K562 (cell line): Measurements from ENCODE around the gene SLA2. TPM values are rescaled to one million over a fixed set of nuclear protein-coding genes. Genes with fewer than 3 reads are reported as not detected.

Experiments
- ATAC-seq: fragments of 200-7000 bp; cut with Tn5 transposase; 3 replicates; pipeline ENCODE4 v1.9.1; 2020; ENCODE audit warnings: moderate library complexity
- BruUV-seq: library from RNA; stranded (reverse); fragments of 400-500 nt; replicated peaks from 2 replicates; lab custom pipeline; 2021; lab: Mats Ljungman, UMichigan
- CTCF ChIA-PET: fragments of 300-600 bp; formaldehyde crosslinking; extraction: SDS; loops from one replicate; lab custom pipeline; 2021; ENCODE audit warnings: low intra/inter-chr PET ratio; lab: Yijun Ruan, JAX
- POLR2A ChIA-PET: fragments of 300-600, 350-650 bp; sonication (Branson Sonifier 250); formaldehyde crosslinking; extraction: SDS; loops from one replicate; lab custom pipeline; 2021; ENCODE audit warnings: antibody characterized with exemption, inconsistent platforms; lab: Yijun Ruan, JAX
- DNase-seq, 4 experiments: peaks; one replicate each; pipeline versions ENCODE4 v3.0.0 to v3.0.0-alpha.2; 2011 to 2018; ENCODE audit warnings: low spot score in 3 of 4, mixed read lengths in 3 of 4; ENCODE audit errors: extremely low read depth in 1 of 4
- FAIRE-seq: peaks from 2 replicates; lab custom pipeline; 2011; peaks lifted over from hg19 to GRCh38; lab: Jason Lieb, UNC
- H2AFZ ChIP-seq: 2 replicates; pipeline ENCODE4 v1.6.0; 2011; ENCODE audit warnings: low read depth, low read length, control low read depth, inconsistent platforms
- H3K27ac ChIP-seq: fragments of 200-600 bp; 3 replicates; pipeline ENCODE4 v1.8.0; 2011; ENCODE audit warnings: low read depth, mild to moderate bottlenecking, control low read depth, inconsistent platforms, low read length, moderate library complexity, mixed read lengths; ENCODE audit errors: extremely low read depth
- H3K27me3 ChIP-seq, 2 experiments: fragments of 300-600 bp in 1 of 2; 2 replicates in 1 of 2; 3 replicates in 1 of 2; pipeline versions ENCODE4 v1.6.0 to v1.8.0; 2011; ENCODE audit warnings: inconsistent platforms in 2 of 2, low read length in 2 of 2, mild to moderate bottlenecking in 1 of 2, mixed read lengths in 1 of 2, moderate library complexity in 1 of 2; ENCODE audit not compliant: control insufficient read depth in 2 of 2, insufficient read depth in 2 of 2
- H3K36me3 ChIP-seq: fragments of 300-600 bp; 3 replicates; pipeline ENCODE4 v1.8.0; 2011; ENCODE audit warnings: mild to moderate bottlenecking, low read length, inconsistent platforms; ENCODE audit not compliant: control insufficient read depth, insufficient read depth
- H3K4me1 ChIP-seq, 2 experiments: fragments of 200-600 bp in 1 of 2; replicated peaks in 1 of 2; 2 replicates in 1 of 2; 3 replicates in 1 of 2; pipeline versions ENCODE4 v1.5.1 to v1.8.0; 2011; ENCODE audit warnings: inconsistent platforms in 2 of 2, low read length in 2 of 2, mild to moderate bottlenecking in 1 of 2, mixed read lengths in 1 of 2, moderate library complexity in 1 of 2; ENCODE audit not compliant: control insufficient read depth in 2 of 2, insufficient read depth in 2 of 2
- H3K4me2 ChIP-seq: 2 replicates; pipeline ENCODE4 v1.6.1; 2011; ENCODE audit warnings: low read length, control low read depth, inconsistent platforms, mixed read lengths; ENCODE audit not compliant: insufficient read depth
- H3K4me3 ChIP-seq: fragments of 200-600 bp; sonication (generic), shearing (Covaris generic); 2 replicates; pipeline ENCODE4 v1.5.1; 2016; ENCODE audit warnings: control low read depth, inconsistent platforms
- H3K79me2 ChIP-seq: fragments of 200-600 bp; 3 replicates; pipeline ENCODE4 v1.8.0; 2011; ENCODE audit warnings: low read length, inconsistent platforms; ENCODE audit not compliant: control insufficient read depth, insufficient read depth
- H3K9ac ChIP-seq, 2 experiments: 2 replicates each; pipeline versions ENCODE4 v1.6.0 to v1.6.1; 2011; ENCODE audit warnings: low read depth in 2 of 2, low read length in 2 of 2, control low read depth in 1 of 2, inconsistent platforms in 1 of 2, mild to moderate bottlenecking in 1 of 2, mixed read lengths in 1 of 2; ENCODE audit not compliant: insufficient read depth in 1 of 2
- H3K9me1 ChIP-seq: one replicate; pipeline ENCODE4 v1.6.0; 2011; ENCODE audit warnings: inconsistent platforms, mild to moderate bottlenecking, low read length, moderate library complexity; ENCODE audit not compliant: control insufficient read depth, insufficient read depth
- H3K9me3 ChIP-seq: replicated peaks from 2 replicates; pipeline ENCODE4 v1.5.1; 2011; ENCODE audit warnings: low read depth, low read length, inconsistent platforms; ENCODE audit not compliant: control insufficient read depth, insufficient read depth
- H4K20me1 ChIP-seq: replicated peaks from 2 replicates; pipeline ENCODE4 v1.6.1; 2011; ENCODE audit warnings: low read length, inconsistent platforms, mixed read lengths; ENCODE audit not compliant: control insufficient read depth, insufficient read depth
- BCLAF1 ChIP-seq, 2 experiments: fragments of 450-650 bp in 1 of 2; IDR thresholded peaks; 2 replicates each; pipeline ENCODE4 v1.6.1; 2011 to 2017; ENCODE audit warnings: low read depth in 2 of 2, antibody characterized with exemption in 1 of 2, borderline replicate concordance in 1 of 2, low read length in 1 of 2, mild to moderate bottlenecking in 1 of 2, mixed read lengths in 1 of 2; ENCODE audit not compliant: control insufficient read depth in 1 of 2
- CBX3 ChIP-seq, 2 experiments: IDR thresholded peaks; 1 replicate in 1 of 2; 2 replicates in 1 of 2; pipeline ENCODE4 v1.6.1; 2012; ENCODE audit warnings: inconsistent platforms in 2 of 2, low read length in 2 of 2, borderline replicate concordance in 1 of 2, control low read depth in 1 of 2
- GABPA ChIP-seq: fragments of 200-800 bp; sonication (Bioruptor generic); conservative IDR thresholded peaks from 2 replicates; pipeline ENCODE4 v1.6.1; 2016; ENCODE audit warnings: low read depth, missing genetic modification characterization, missing compliant biosample characterization
- MAZ ChIP-seq, 2 experiments: fragments of 450-650 bp in 1 of 2; sonication (generic) in 1 of 2; formaldehyde crosslinking; IDR thresholded peaks in 1 of 2; conservative IDR thresholded peaks in 1 of 2; 2 replicates each; pipeline versions ENCODE4 v1.4.0 to v1.5.0; 2020; ENCODE audit warnings: mild to moderate bottlenecking in 1 of 2, missing genetic modification reagents in 1 of 2
- NFATC3 ChIP-seq: fragments of 450-650 bp; IDR thresholded peaks from 2 replicates; pipeline ENCODE4 v1.6.1; 2017; ENCODE audit warnings: mild to moderate bottlenecking
- POU5F1 ChIP-seq: fragments of 150-350 bp; IDR thresholded peaks from 2 replicates; pipeline ENCODE4 v1.6.1; 2014; ENCODE audit warnings: borderline replicate concordance, low read length, low read depth, mild to moderate bottlenecking; ENCODE audit not compliant: partially characterized antibody
- SOX6 ChIP-seq: fragments of 450-650 bp; IDR thresholded peaks from 2 replicates; pipeline ENCODE4 v1.6.1; 2014; ENCODE audit warnings: mild to moderate bottlenecking
- ZBTB7A ChIP-seq: IDR thresholded peaks from 2 replicates; pipeline ENCODE4 v1.6.1; 2011; ENCODE audit warnings: low read depth, mild to moderate bottlenecking, low read length, moderate library complexity, borderline replicate concordance; ENCODE audit not compliant: control insufficient read depth
- ZFP36 ChIP-seq: fragments of 150-350 bp; IDR thresholded peaks from 2 replicates; pipeline ENCODE4 v1.6.1; 2018; ENCODE audit warnings: low read length, low read depth; ENCODE audit not compliant: partially characterized antibody
- ZNF586 ChIP-seq: fragments of 450-650 bp; formaldehyde crosslinking; conservative IDR thresholded peaks from 2 replicates; pipeline ENCODE4 v1.4.0; 2020; ENCODE audit warnings: mild to moderate bottlenecking, moderate library complexity
- ZZZ3 ChIP-seq: fragments of 450-650 bp; IDR thresholded peaks from 2 replicates; pipeline ENCODE4 v1.6.1; 2016; ENCODE audit warnings: antibody characterized with exemption, mild to moderate bottlenecking, moderate library complexity
- WGBS: fragments of 100-300 bp; shearing (Covaris generic); methylation state at CpG from one replicate; pipeline ENCODE4 v1.1.6; 2016; ENCODE audit warnings: low coverage, mixed read lengths; ENCODE audit not compliant: insufficient coverage; ENCODE audit errors: missing lambda C conversion rate; 5-methylcytosine and 5-hydroxymethylcytosine counted together
- in situ Hi-C: fragments of 300-500 bp; cut with MboI; formaldehyde crosslinking; loops from 4 replicates; pipeline ENCODE4 v1.15.0; 2018; ENCODE audit warnings: inconsistent platforms, mixed read lengths
- intact Hi-C: fragments of 100-400 bp; cut with micrococcal nuclease; formaldehyde crosslinking; loops from 2 replicates; pipeline ENCODE4 v1.14.2; 2022
- polyA plus RNA-seq, 8 experiments: library from polyadenylated mRNA; depleted of rRNA in 4 of 8; stranded (reverse) in 5 of 8; unstranded in 3 of 8; fragments of >200 nt; fragmentation: Nextera tagmentation in 2 of 8; fragmentation: Illumina TruSeq in 1 of 8; extraction: Ambion mirVana in 2 of 8; extraction: Trizol in 1 of 8; gene quantifications; 2 replicates each; pipeline versions ENCODE4 v1.2.1 to v1.2.3, GENCODE V29; 2011 to 2014; ENCODE audit warnings: inconsistent platforms in 1 of 8, missing spikeins in 1 of 8
- total RNA-seq, 7 experiments: library from RNA; depleted of rRNA in 6 of 7; stranded (reverse); fragments of >200 nt in 6 of 7; fragmentation: Illumina TruSeq in 2 of 7; extraction: Trizol in 2 of 7; gene quantifications; 2 replicates each; pipeline versions ENCODE4 v1.2.1 to v1.2.3, GENCODE V29; 2011 to 2021; ENCODE audit warnings: low replicate concordance in 1 of 7
- TF ChIP-seq, protein P1 (sequence below): sonication (generic); formaldehyde crosslinking; IDR thresholded peaks from 2 replicates; pipeline ENCODE4 v1.8.0; 2022; ENCODE audit warnings: missing genetic modification reagents, mild to moderate bottlenecking, borderline replicate concordance
- TF ChIP-seq, protein P2 (sequence below): fragments of 450-650 bp; IDR thresholded peaks from 2 replicates; pipeline ENCODE4 v1.6.1; 2016; ENCODE audit warnings: antibody characterized with exemption
- TF ChIP-seq, protein P3 (sequence below): conservative IDR thresholded peaks from 2 replicates; pipeline ENCODE4 v1.6.1; 2011; ENCODE audit warnings: low read depth, mild to moderate bottlenecking, low read length; ENCODE audit not compliant: control insufficient read depth

SLA2 gene
- total and polyA plus RNA-seq, 9 of the 15 experiments (the other 6 are each of a cell fraction or from before 2014, with no cell fraction given), result 0.07 TPM; not detected in 7

- no peak for FAIRE-seq
- intact Hi-C loops (no loop called here), in situ Hi-C loops (no loop called here)
- WGBS, result 36% methylated on average over 7 of the region's 7 CpGs
- Histone ChIP-seq H3K4me2 (no peak overlapping the region), H3K4me3 (no peak overlapping the region), H3K36me3 (no peaks in the 10 kb centered on the region), H3K79me2 (no peaks in the 10 kb centered on the region), H2AFZ (no peak overlapping the region), H3K9me3 (no peaks in the 10 kb centered on the region), H3K9me1 (no peaks in the 10 kb centered on the region), H3K4me1 (no peaks in the 10 kb centered on the region; a peak in 3 of 5 replicates), H4K20me1 (no peaks in the 10 kb centered on the region), H3K9ac (no peak overlapping the region), H3K27me3 (no peaks in the 10 kb centered on the region), H3K27ac (no peak overlapping the region)
- no peak for DNase-seq
- BruUV-seq, result no TSS peak
- ChIA-PET CTCF (no interaction called here), POLR2A (interaction anchor here (0.9 to 1.0 kb wide), 3 partner anchors 9 to 13 kb away, joined by 3 to 4 read pairs (median 3); no protein-coding TSS in a partner anchor)
- ATAC-seq, result no peak
- TF ChIP-seq, protein P1, sequence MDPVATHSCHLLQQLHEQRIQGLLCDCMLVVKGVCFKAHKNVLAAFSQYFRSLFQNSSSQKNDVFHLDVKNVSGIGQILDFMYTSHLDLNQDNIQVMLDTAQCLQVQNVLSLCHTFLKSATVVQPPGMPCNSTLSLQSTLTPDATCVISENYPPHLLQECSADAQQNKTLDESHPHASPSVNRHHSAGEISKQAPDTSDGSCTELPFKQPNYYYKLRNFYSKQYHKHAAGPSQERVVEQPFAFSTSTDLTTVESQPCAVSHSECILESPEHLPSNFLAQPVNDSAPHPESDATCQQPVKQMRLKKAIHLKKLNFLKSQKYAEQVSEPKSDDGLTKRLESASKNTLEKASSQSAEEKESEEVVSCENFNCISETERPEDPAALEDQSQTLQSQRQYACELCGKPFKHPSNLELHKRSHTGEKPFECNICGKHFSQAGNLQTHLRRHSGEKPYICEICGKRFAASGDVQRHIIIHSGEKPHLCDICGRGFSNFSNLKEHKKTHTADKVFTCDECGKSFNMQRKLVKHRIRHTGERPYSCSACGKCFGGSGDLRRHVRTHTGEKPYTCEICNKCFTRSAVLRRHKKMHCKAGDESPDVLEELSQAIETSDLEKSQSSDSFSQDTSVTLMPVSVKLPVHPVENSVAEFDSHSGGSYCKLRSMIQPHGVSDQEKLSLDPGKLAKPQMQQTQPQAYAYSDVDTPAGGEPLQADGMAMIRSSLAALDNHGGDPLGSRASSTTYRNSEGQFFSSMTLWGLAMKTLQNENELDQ, result no peak
- TF ChIP-seq, protein P2, sequence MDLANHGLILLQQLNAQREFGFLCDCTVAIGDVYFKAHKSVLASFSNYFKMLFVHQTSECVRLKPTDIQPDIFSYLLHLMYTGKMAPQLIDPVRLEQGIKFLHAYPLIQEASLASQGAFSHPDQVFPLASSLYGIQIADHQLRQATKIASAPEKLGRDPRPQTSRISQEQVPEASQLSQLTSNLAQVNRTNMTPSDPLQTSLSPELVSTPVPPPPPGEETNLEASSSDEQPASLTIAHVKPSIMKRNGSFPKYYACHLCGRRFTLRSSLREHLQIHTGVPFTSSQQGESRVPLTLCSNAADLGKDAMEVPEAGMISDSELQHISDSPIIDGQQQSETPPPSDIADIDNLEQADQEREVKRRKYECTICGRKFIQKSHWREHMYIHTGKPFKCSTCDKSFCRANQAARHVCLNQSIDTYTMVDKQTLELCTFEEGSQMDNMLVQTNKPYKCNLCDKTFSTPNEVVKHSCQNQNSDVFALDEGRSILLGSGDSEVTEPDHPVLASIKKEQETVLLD, result no peak
- TF ChIP-seq, protein P3, sequence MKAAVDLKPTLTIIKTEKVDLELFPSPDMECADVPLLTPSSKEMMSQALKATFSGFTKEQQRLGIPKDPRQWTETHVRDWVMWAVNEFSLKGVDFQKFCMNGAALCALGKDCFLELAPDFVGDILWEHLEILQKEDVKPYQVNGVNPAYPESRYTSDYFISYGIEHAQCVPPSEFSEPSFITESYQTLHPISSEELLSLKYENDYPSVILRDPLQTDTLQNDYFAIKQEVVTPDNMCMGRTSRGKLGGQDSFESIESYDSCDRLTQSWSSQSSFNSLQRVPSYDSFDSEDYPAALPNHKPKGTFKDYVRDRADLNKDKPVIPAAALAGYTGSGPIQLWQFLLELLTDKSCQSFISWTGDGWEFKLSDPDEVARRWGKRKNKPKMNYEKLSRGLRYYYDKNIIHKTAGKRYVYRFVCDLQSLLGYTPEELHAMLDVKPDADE, result no peak
- no peak for TF ChIP-seq GABPA
- TF ChIP-seq ZBTB7A, result no peak
- no peak for TF ChIP-seq BCLAF1 (IDR thresholded peaks at IDR 0.05; ENCODE audit: borderline replicate concordance in 1 of 2, control insufficient read depth in 1 of 2, low read depth in 2 of 2, low read length in 1 of 2)
- TF ChIP-seq ZZZ3, result no peak
- no peak for TF ChIP-seq SOX6
- TF ChIP-seq POU5F1, result no peak
- no peak for TF ChIP-seq CBX3 (IDR thresholded peaks at IDR 0.05; ENCODE audit: borderline replicate concordance in 1 of 2, low read length in 2 of 2)
- TF ChIP-seq NFATC3, result no peak
- TF ChIP-seq ZFP36, result no peak
- no peak for TF ChIP-seq MAZ (CRISPR knock-in tag; conservative IDR thresholded peaks at IDR 0.05 in 1 of 2, IDR thresholded peaks at IDR 0.05 in 1 of 2)
- TF ChIP-seq ZNF586 (CRISPR knock-in tag), result no peak
Measured at GRCh38 chr20:36645353-36645752, 643 bp downstream of the SLA2 start.
